Measurements from ENCODE around the gene USP27X. TPM values are rescaled to one million over a fixed set of nuclear protein-coding genes. Genes with fewer than 3 reads are reported as not detected.

Gene USP27X
- 1.4 and 1.8 TPM in 2 replicates for total RNA-seq (2014; rRNA removed; shearing (Covaris generic))

GRCh38 chrX:49878834-49879655 is at the start of gene USP27X:
Gene USP27X (plus strand): TSS chrX:49879484. CDS start chrX:49880308, 824 bp downstream.
- DNase-seq (ENCODE audit: low read depth) = peak; percentile 83

DNA sequence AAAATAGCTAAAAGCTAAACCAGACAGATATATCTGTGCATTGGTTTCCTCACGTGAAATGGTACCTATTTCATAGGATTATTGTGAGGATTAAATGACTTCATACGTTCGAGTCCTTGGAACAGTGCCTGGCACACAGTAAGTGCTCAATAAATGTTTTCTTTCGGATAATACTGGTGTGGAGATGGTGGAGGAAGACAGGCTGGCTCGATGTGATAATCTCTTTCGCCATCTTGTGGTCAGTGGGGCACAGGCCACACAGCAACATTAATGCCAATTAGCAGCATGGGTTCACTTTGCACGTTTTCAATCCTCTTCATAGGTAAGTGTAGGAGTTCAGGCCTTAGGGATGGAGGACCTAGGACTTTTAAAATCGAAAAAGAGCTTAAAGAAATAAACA is 40.9 kb upstream of the USP27X start:
- DNase-seq (ENCODE audit: low read depth) = peak; percentile 44

DNA sequence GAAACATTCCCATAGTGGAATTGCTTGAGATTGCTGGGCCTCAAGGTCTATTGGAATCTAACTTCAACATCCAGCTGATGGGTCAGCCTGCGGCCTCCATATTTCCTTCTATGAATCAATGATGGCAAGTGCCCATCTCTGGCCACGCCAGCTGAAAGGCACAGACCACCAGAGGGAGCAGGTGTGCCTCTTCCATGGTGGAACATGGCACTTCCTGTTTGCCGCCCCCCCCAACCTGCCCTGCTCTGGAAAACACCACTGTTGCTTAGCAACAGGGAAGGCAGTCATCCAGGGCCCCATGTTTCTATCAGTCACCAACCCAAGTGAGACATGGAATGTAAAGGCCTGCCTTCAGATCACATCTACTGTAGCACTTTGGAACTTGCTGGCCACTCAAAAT is 38.6 kb upstream of the USP27X start:
- DNase-seq (ENCODE audit: low read depth) = peak; percentile 87

GRCh38 chrX:49842621-49843020 is 36.7 kb upstream of the USP27X start:
- DNase-seq (ENCODE audit: low read depth) = peak; percentile 4

GRCh38 chrX:49844611-49845010 is 34.7 kb upstream of the USP27X start:
- DNase-seq (ENCODE audit: low read depth) = no peak

- DNase-seq (ENCODE audit: low read depth) = no peak
Observed at GRCh38 chrX:49845701-49846403, 33.4 kb upstream of the USP27X start.

DNA sequence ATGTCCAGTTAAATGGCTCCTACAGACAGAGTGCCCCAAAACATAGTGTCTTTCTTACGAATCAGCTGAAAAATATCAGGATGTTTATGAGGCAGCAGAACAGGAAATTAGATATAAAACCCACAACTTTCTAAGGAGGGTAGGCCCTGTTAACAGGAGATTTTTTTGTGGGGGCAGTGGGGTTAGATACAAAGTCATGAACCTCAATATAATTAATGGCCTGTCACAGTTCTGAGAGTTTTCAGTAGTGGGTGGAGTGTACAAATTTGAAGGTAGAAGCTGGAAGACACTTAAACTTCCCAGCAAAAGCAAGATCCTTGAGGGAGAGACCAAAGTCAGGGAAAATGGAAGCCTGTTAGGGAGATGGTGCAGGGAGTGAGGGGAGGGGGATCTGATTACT is 32.8 kb upstream of the USP27X start:
- DNase-seq (ENCODE audit: low read depth) = no peak

- DNase-seq (ENCODE audit: low read depth) = no peak
Observed at GRCh38 chrX:49848275-49848674, 31.0 kb upstream of the USP27X start.

- no peak for DNase-seq (ENCODE audit: low read depth)
Observed at GRCh38 chrX:49850028-49850427, 29.3 kb upstream of the USP27X start.

DNA sequence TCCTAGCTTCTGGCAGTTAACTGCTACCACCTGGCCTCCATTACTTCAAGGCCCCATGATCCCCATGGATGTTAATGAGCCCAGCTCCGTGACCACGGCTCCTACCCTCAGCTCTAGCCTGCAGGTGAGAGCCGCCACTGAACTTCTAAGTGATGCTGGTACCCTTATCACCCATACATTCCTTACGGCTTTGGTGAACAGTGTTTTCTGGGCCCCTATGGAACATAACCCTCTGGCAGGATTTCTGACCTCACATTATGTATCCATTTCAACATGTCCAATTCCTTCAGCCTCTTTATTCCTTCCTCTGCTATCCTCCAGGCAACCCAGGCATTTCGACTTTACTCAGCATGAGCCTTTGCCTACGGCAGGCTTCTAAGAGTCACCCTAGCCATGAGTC is 25.6 kb upstream of the USP27X start:
- no peak for DNase-seq (ENCODE audit: low read depth)

DNA sequence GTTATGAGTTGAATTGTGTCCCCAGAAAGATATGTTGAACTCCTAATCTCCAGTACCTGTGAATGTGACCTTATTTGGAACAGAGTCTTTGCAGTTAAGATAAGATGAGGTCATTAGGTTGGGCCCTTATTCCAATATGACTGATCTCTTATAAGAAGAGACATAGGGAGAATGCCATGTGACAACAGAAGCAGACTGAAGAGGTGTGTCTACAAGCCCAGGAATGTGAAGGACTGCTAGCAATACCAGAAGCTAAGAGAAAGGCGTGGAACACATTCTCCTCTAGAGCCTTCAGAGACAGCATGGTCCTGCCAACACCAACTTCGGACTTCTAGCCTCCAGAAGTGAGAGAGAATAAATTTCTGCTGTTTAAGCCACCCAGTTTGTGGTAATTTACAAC is 22.5 kb upstream of the USP27X start:
- no peak for DNase-seq (ENCODE audit: low read depth)

GRCh38 chrX:49858341-49858740 is 20.9 kb upstream of the USP27X start:
- no peak for DNase-seq (ENCODE audit: low read depth)

GRCh38 chrX:49859491-49859890 is 19.8 kb upstream of the USP27X start:
- no peak for DNase-seq (ENCODE audit: low read depth)

GRCh38 chrX:49860867-49861535 is 18.3 kb upstream of the USP27X start:
- DNase-seq (ENCODE audit: low read depth) = no peak

GRCh38 chrX:49862093-49862492 is 17.2 kb upstream of the USP27X start:
- DNase-seq (ENCODE audit: low read depth) = no peak

DNA sequence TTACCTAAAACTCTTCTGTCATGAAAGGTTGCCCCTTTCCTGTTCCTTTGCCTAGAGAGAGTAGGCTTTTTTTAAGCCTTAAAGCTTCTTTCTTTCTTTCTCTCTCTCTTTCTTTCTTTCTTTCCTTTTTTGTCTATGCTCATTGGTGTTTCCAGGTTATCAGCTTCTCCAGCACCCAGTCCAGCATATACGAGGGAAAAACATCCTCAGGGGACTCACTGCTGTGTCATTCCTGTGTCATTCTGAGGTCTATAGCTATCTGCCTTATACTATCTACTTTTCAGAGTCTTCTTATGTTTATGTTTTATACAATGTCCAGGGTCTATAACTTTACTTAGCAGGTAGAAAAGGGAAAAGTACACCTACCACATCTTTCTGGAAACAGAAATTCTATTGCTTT is 10.5 kb upstream of the USP27X start:
- no peak for DNase-seq (ENCODE audit: low read depth)

DNA sequence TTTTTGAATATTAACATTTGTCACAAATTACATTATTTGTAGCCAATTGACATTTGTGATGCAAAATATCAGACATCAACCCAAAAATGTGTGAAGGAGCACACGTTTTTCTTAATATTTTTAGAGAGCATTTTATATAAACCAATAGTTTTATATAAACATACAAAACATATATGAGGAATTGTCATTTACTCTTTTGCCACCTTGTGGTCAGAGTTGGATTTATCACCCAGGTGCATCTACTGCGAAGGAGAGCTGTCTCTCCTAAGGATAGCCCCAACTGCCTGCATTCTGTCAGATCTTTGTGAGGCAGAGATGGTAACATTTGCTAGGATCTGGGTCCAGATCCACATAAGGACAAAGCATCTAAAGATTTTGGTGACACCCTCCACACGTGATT is 2.5 kb upstream of the USP27X start:
- peak; percentile 36 for DNase-seq (ENCODE audit: low read depth)

DNA sequence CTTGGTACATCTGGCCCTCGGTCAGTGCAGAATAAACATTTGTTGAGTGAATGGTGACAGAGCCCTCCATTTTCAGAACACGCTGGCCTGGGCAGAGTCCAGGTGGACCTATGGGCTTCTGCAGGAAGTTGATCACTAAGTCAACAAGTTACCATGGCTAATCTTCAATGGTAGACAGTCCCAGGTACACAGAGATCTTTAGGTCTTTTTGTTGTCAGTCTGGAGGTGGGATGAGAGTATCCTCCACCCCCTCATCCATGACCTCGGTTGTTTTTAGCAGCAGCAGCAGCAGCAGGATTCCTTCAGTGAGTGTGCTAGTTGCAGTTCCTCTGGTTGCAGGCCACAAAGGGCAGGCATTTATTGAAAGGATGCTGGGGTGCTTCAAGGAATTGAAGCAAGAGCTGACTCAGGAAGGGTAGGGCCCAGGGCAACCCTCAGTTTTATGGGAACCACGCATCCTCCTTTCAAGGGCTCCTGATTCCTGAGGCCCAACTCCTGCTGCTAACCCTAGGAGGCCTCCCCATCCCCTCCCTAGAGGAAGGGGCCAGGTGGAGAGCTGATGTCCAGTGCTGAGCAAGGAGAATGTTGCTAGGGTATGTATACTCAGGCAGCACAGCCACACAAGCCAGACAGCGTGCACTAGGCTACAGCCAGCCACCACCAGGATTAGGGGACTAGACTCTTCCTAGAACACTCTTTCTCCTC is 1.7 kb upstream of the USP27X start:
- no peak for DNase-seq (ENCODE audit: low read depth)

- no peak for DNase-seq (ENCODE audit: low read depth)
Observed at GRCh38 chrX:49878128-49878833, 1.0 kb upstream of the USP27X start.

- peak; percentile 0 for DNase-seq (ENCODE audit: low read depth)
Observed at GRCh38 chrX:49879656-49880277, 483 bp downstream of the USP27X start.

GRCh38 chrX:49880668-49881067 is 1.4 kb downstream of the USP27X start:
- no peak for DNase-seq (ENCODE audit: low read depth)
